Stomach (tissue), 9 donors: Measurements from ENCODE around the gene KANK4. TPM values are rescaled to one million over a fixed set of nuclear protein-coding genes. Genes with fewer than 3 reads are reported as not detected.
A peak's percentile ranks its signal among the peaks of the same experiment; 100 is the strongest.

Experiments used
- DNase-seq, 2 donors: peaks; one replicate each; pipeline versions ENCODE4 v3.0.0 to v3.0.0-alpha.2; 2013 to 2019
- H3K27ac ChIP-seq, 5 donors: fragments of 200-600 bp in 4 of 5; sonication (generic) in 4 of 5; one replicate each; pipeline ENCODE4 v1.5.1; 2013 to 2019; ENCODE audit warnings: mild to moderate bottlenecking in 1 of 5, moderate library complexity in 1 of 5
- H3K27me3 ChIP-seq, 3 donors: fragments of 200-600 bp; sonication (generic); one replicate each; pipeline ENCODE4 v1.5.1; 2017 to 2019; ENCODE audit warnings: mixed run types in 1 of 3
- H3K36me3 ChIP-seq, 4 donors: fragments of 200-600 bp; sonication (generic); 1 replicate in 3 of 4; 2 replicates in 1 of 4; pipeline ENCODE4 v1.5.1; 2016 to 2019
- H3K4me1 ChIP-seq, 4 donors: fragments of 200-600 bp; sonication (generic); one replicate each; pipeline ENCODE4 v1.5.1; 2016 to 2019
- H3K4me3 ChIP-seq, 4 donors: fragments of 200-600 bp; sonication (generic) in 3 of 4; one replicate each; pipeline ENCODE4 v1.5.1; 2016 to 2019; ENCODE audit warnings: mild to moderate bottlenecking in 1 of 4
- H3K9me3 ChIP-seq, 4 donors: fragments of 200-600 bp; sonication (generic); one replicate each; pipeline ENCODE4 v1.5.1; 2016 to 2019
- CTCF ChIP-seq, 7 experiments: fragments of 450-650 bp in 4 of 7; fragments of 200-600 bp in 3 of 7; sonication (generic) in 3 of 7; IDR thresholded peaks; one replicate each; pipeline ENCODE4 v1.5.1; 2016 to 2019; ENCODE audit warnings: antibody characterized with exemption in 7 of 7, control low read depth in 2 of 7, mild to moderate bottlenecking in 1 of 7
- EP300 ChIP-seq: sonication (generic); formaldehyde crosslinking; IDR thresholded peaks from one replicate; pipeline ENCODE4 v1.6.1; 2017; ENCODE audit warnings: antibody characterized with exemption
- POLR2A ChIP-seq, 4 donors: fragments of 450-650 bp; IDR thresholded peaks; one replicate each; pipeline ENCODE4 v1.6.1; 2016; ENCODE audit warnings: antibody characterized with exemption in 4 of 4, control low read depth in 2 of 4, mild to moderate bottlenecking in 1 of 4, moderate library complexity in 1 of 4
- POLR2AphosphoS5 ChIP-seq, 3 donors: sonication (generic); formaldehyde crosslinking; IDR thresholded peaks; one replicate each; pipeline ENCODE4 v1.6.1; 2016; ENCODE audit warnings: antibody characterized with exemption in 3 of 3
- WGBS, 5 donors: extraction: QIAGEN DNeasy Blood & Tissue Kit in 3 of 5; methylation state at CpG; one replicate each; pipeline versions ENCODE4 v1.1.5 to v1.1.7; 2013 to 2018; 5-methylcytosine and 5-hydroxymethylcytosine counted together
- intact Hi-C: fragments of 100-400 bp; cut with DNase I; formaldehyde crosslinking; loops from one replicate; pipeline ENCODE4 v1.15.1; 2023; ENCODE audit warnings: low total_unique reads
- polyA plus RNA-seq, 3 donors: library from polyadenylated mRNA; stranded (reverse); fragments of 200-250 nt; gene quantifications; one replicate each; pipeline ENCODE4 v1.2.3, GENCODE V29; 2013
- total RNA-seq, 5 donors: library from RNA; depleted of rRNA; stranded (reverse); fragments of >200 nt; gene quantifications; one replicate each; pipeline versions ENCODE4 v1.1.0 to v1.2.3, GENCODE V29; 2014 to 2016
- donor health status: healthy with polysubstance abuse.
- donor health status: Bipolar disorder and iron deficiency.
- donor health status: healthy.

Gene KANK4
- total and polyA plus RNA-seq, 8 donors: 0.31 to 3.9 (median 2.0) TPM; not detected in 2

GRCh38 chr1:62208970-62209369 is 110.3 kb downstream of the KANK4 start:
- TF ChIP-seq EP300 (no peak), POLR2A (IDR thresholded peaks at IDR 0.05) (no peak), POLR2AphosphoS5 (IDR thresholded peaks at IDR 0.05) (no peak), CTCF (IDR thresholded peaks at IDR 0.05) (no peak)
- no peaks in the 10 kb centered on the region for H3K4me1 ChIP-seq
- no peak overlapping the region for H3K4me3 ChIP-seq
- peaks cover 4 to 21% (median 17%) of the 10 kb centered on the region in 4 donors for H3K9me3 ChIP-seq
- intact Hi-C loops: no loop called here
- H3K27me3 ChIP-seq: no peaks in the 10 kb centered on the region
- WGBS, 5 donors: 0 to 57% (median 41%) methylated on average over 1 of the region's 1 CpG
- no peaks in the 10 kb centered on the region for H3K36me3 ChIP-seq
- no peak for DNase-seq
- H3K27ac ChIP-seq: no peak overlapping the region

GRCh38 chr1:62208087-62208486 is 111.1 kb downstream of the KANK4 start:
- Histone ChIP-seq H3K27ac (no peak overlapping the region), H3K4me1 (no peaks in the 10 kb centered on the region), H3K9me3 (peaks cover 4 to 21% (median 17%) of the 10 kb centered on the region in 4 donors), H3K27me3 (no peaks in the 10 kb centered on the region), H3K36me3 (no peaks in the 10 kb centered on the region), H3K4me3 (no peak overlapping the region)
- DNase-seq: no peak
- 87 to 96% (median 94%) methylated on average over 5 of the region's 5 CpGs for WGBS, 5 donors
- intact Hi-C loops: no loop called here
- TF ChIP-seq POLR2AphosphoS5 (IDR thresholded peaks at IDR 0.05) (no peak), POLR2A (IDR thresholded peaks at IDR 0.05) (no peak), EP300 (no peak), CTCF (IDR thresholded peaks at IDR 0.05) (no peak)

GRCh38 chr1:62207187-62207586 is 112.0 kb downstream of the KANK4 start:
- H3K27me3 ChIP-seq: no peaks in the 10 kb centered on the region
- H3K27ac ChIP-seq: no peak overlapping the region
- no peaks in the 10 kb centered on the region for H3K4me1 ChIP-seq
- no peak overlapping the region for H3K4me3 ChIP-seq
- no peak for TF ChIP-seq CTCF (IDR thresholded peaks at IDR 0.05)
- TF ChIP-seq POLR2AphosphoS5 (IDR thresholded peaks at IDR 0.05): no peak
- no peak for TF ChIP-seq EP300
- TF ChIP-seq POLR2A (IDR thresholded peaks at IDR 0.05): no peak
- no peaks in the 10 kb centered on the region for H3K36me3 ChIP-seq
- peaks cover 4 to 21% (median 17%) of the 10 kb centered on the region in 4 donors for H3K9me3 ChIP-seq
- DNase-seq: no peak
- 93 to 99% (median 96%) methylated on average over 2 of the region's 2 CpGs for WGBS, 5 donors
- intact Hi-C loops: no loop called here

- intact Hi-C loops: no loop called here
- Histone ChIP-seq H3K27ac (no peak overlapping the region), H3K27me3 (peaks cover 0 to 30% (median 21%) of the 10 kb centered on the region in 3 donors), H3K9me3 (no peaks in the 10 kb centered on the region), H3K4me3 (no peak overlapping the region), H3K4me1 (peaks cover 0 to 19% (median 9%) of the 10 kb centered on the region in 4 donors), H3K36me3 (no peaks in the 10 kb centered on the region)
- WGBS, 5 donors: 13 to 24% (median 19%) methylated on average over 3 of the region's 3 CpGs
- TF ChIP-seq CTCF (IDR thresholded peaks at IDR 0.05) (no peak), EP300 (no peak), POLR2AphosphoS5 (IDR thresholded peaks at IDR 0.05) (no peak), POLR2A (IDR thresholded peaks at IDR 0.05) (no peak)
- peak in 1 of 2 donors; percentile 16 for DNase-seq
These were observed 120.5 kb downstream of the KANK4 start for GRCh38 chr1:62198781-62199125.
